ENCODE measurements around the gene FAM234B. TPM values are rescaled to one million over a fixed set of nuclear protein-coding genes. Genes with fewer than 3 reads are reported as not detected.

FAM234B gene
- total RNA-seq, 1 experiment from 2014 or later = 20.8 TPM

DNA sequence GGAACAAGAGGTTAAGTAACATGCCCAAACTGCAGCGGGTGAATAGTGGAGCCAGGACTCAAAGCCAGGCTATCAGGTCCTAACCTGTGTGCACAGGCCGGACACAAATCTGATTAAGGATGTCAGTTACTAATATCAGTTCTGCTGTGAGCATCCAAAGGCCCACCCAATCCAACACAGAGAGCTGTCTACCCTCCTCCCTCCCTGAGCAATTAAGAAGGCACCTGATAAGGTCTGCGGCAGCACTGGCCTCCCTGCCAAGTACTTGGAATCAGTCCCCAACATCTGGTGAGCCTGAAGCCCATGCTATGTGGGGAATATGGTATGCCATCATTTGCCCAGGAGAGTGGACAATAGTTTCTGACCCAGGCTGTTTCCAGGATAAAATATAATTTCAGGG, 48.0 kb upstream of the FAM234B start:
- no peak overlapping the region for H2BK5ac ChIP-seq (ENCODE audit: insufficient read length, low read length)
- no peaks in the 10 kb centered on the region for H3K79me1 ChIP-seq (ENCODE audit: insufficient read depth, low read depth, low read length, poor library complexity, severe bottlenecking)
- no CpG with 5 or more reads among the region's 3 CpGs for WGBS (ENCODE audit: extremely low coverage, insufficient read length, low lambda C conversion rate)
- H3K9ac ChIP-seq (ENCODE audit: extremely low read depth, insufficient read length, low read length) = no peak overlapping the region
- H2BK120ac ChIP-seq (ENCODE audit: low read depth, low read length, poor library complexity, severe bottlenecking) = no peak overlapping the region
- H3K4me2 ChIP-seq (ENCODE audit: insufficient read depth, insufficient read length, low read length) = no peak overlapping the region
- H2AFZ ChIP-seq (ENCODE audit: low read length) = no peak overlapping the region
- H3K79me2 ChIP-seq (ENCODE audit: insufficient read depth, low read length) = no peaks in the 10 kb centered on the region; the same call in 1 of the 2 replicates
- H3K9me3 ChIP-seq (ENCODE audit: control insufficient read depth, low read depth, low read length) = no peaks in the 10 kb centered on the region
- H3K27ac ChIP-seq (ENCODE audit: insufficient read length, low read depth, low read length) = no peak overlapping the region
- no peak overlapping the region for H4K91ac ChIP-seq (ENCODE audit: insufficient read length, low read depth, low read length)
- peaks cover 2% of the 10 kb centered on the region; the same call in 1 of the 2 replicates for H3K4me1 ChIP-seq (ENCODE audit: insufficient read depth, low read length)
- H3K23ac ChIP-seq (ENCODE audit: insufficient read length, low read depth, low read length) = no peak overlapping the region
- no peaks in the 10 kb centered on the region for H3K9me3 Mint-ChIP-seq
- H3K27me3 ChIP-seq (ENCODE audit: insufficient read depth, low read length) = no peaks in the 10 kb centered on the region
- no peak overlapping the region for H2BK20ac ChIP-seq (ENCODE audit: low read depth, low read length, poor library complexity, severe bottlenecking)
- peaks cover 37 to 49% of the 10 kb centered on the region in 2 experiments for H3K4me1 Mint-ChIP-seq
- peaks cover 0 to 7% (median 4%) of the 10 kb centered on the region in 3 experiments; a peak in 3 of 7 replicates for H3K36me3 Mint-ChIP-seq (ENCODE audit: insufficient read depth in 1 of 3, low read depth in 3 of 3)
- peaks cover 6% of the 10 kb centered on the region for H3K27me3 Mint-ChIP-seq (ENCODE audit: low read depth)
- H3K56ac ChIP-seq (ENCODE audit: insufficient read length, low read depth, low read length) = no peak overlapping the region
- no peak overlapping the region for H3T11ph ChIP-seq (ENCODE audit: low read length)
- H2AK5ac ChIP-seq (ENCODE audit: insufficient read length, low read length) = no peak overlapping the region
- H4K8ac ChIP-seq (replicated peaks; ENCODE audit: insufficient read length, low read depth, low read length) = no peak overlapping the region
- H3K18ac ChIP-seq (ENCODE audit: insufficient read length, low read depth, low read length) = no peak overlapping the region
- TF ChIP-seq, protein P1, sequence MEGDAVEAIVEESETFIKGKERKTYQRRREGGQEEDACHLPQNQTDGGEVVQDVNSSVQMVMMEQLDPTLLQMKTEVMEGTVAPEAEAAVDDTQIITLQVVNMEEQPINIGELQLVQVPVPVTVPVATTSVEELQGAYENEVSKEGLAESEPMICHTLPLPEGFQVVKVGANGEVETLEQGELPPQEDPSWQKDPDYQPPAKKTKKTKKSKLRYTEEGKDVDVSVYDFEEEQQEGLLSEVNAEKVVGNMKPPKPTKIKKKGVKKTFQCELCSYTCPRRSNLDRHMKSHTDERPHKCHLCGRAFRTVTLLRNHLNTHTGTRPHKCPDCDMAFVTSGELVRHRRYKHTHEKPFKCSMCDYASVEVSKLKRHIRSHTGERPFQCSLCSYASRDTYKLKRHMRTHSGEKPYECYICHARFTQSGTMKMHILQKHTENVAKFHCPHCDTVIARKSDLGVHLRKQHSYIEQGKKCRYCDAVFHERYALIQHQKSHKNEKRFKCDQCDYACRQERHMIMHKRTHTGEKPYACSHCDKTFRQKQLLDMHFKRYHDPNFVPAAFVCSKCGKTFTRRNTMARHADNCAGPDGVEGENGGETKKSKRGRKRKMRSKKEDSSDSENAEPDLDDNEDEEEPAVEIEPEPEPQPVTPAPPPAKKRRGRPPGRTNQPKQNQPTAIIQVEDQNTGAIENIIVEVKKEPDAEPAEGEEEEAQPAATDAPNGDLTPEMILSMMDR (conservative IDR thresholded peaks at IDR 0.05) = no peak
- H3K14ac ChIP-seq (ENCODE audit: insufficient read depth, low read length) = no peak overlapping the region
- H4K20me1 ChIP-seq (ENCODE audit: control insufficient read depth, insufficient read depth, insufficient read length) = no peaks in the 10 kb centered on the region
- H2BK12ac ChIP-seq (ENCODE audit: insufficient read length, low read depth, low read length) = no peak overlapping the region
- no peak overlapping the region for H3K4me3 Mint-ChIP-seq
- H3K4ac ChIP-seq (ENCODE audit: low read depth, low read length) = no peak overlapping the region
- no peak overlapping the region for H2BK15ac ChIP-seq (ENCODE audit: low read depth, low read length)
- no peak overlapping the region for H4K5ac ChIP-seq (ENCODE audit: insufficient read length, low read depth, low read length)
- peaks cover 13% of the 10 kb centered on the region for H3K23me2 ChIP-seq (ENCODE audit: insufficient read length, low read depth, low read length, poor library complexity, severe bottlenecking)
- DNase-seq = no peak
- no peak overlapping the region for H3K27ac Mint-ChIP-seq
